Sigmoid colon (tissue), 7 donors: ENCODE results near the gene BRD4. TPM values are rescaled to one million over a fixed set of nuclear protein-coding genes. Genes with fewer than 3 reads are reported as not detected.

Source experiments
- DNase-seq: peaks from one replicate; pipeline ENCODE4 v3.0.0-alpha.2; 2019
- H3K27ac ChIP-seq, 4 donors: fragments of 200-600 bp; sonication (generic); one replicate each; pipeline ENCODE4 v1.5.1; 2016 to 2019; ENCODE audit warnings: mild to moderate bottlenecking in 1 of 4
- H3K27me3 ChIP-seq, 3 donors: fragments of 200-600 bp; sonication (generic); one replicate each; pipeline ENCODE4 v1.5.1; 2019; ENCODE audit warnings: mild to moderate bottlenecking in 1 of 3
- H3K36me3 ChIP-seq, 4 donors: fragments of 200-600 bp; sonication (generic); one replicate each; pipeline ENCODE4 v1.5.1; 2016 to 2019
- H3K4me1 ChIP-seq, 4 donors: fragments of 200-600 bp; sonication (generic); one replicate each; pipeline ENCODE4 v1.5.1; 2017 to 2019
- H3K4me3 ChIP-seq, 4 donors: fragments of 200-600 bp; sonication (generic); one replicate each; pipeline ENCODE4 v1.5.1; 2017 to 2019; ENCODE audit warnings: mild to moderate bottlenecking in 2 of 4, moderate library complexity in 1 of 4
- H3K9me3 ChIP-seq, 4 donors: fragments of 200-600 bp in 3 of 4; sonication (generic) in 3 of 4; one replicate each; pipeline versions ENCODE4 v1.5.1 to v1.6.1; 2013 to 2019
- CTCF ChIP-seq, 4 experiments: fragments of 450-650 bp in 3 of 4; fragments of 200-600 bp in 1 of 4; IDR thresholded peaks; one replicate each; pipeline ENCODE4 v1.5.1; 2016 to 2019; ENCODE audit warnings: antibody characterized with exemption in 4 of 4, mild to moderate bottlenecking in 3 of 4, moderate library complexity in 2 of 4
- EP300 ChIP-seq, 4 donors: sonication (generic); formaldehyde crosslinking; IDR thresholded peaks; one replicate each; pipeline ENCODE4 v1.6.1; 2017; ENCODE audit warnings: antibody characterized with exemption in 4 of 4
- POLR2A ChIP-seq, 2 donors: fragments of 450-650 bp; IDR thresholded peaks; one replicate each; pipeline ENCODE4 v1.6.1; 2016; ENCODE audit warnings: antibody characterized with exemption in 2 of 2, mild to moderate bottlenecking in 2 of 2, moderate library complexity in 2 of 2
- POLR2AphosphoS5 ChIP-seq, 4 donors: sonication (generic); formaldehyde crosslinking; IDR thresholded peaks; one replicate each; pipeline ENCODE4 v1.6.1; 2017; ENCODE audit warnings: antibody characterized with exemption in 4 of 4
- WGBS, 2 donors: extraction: QIAGEN DNeasy Blood & Tissue Kit; methylation state at CpG; one replicate each; pipeline ENCODE4 v1.1.7; 2013; 5-methylcytosine and 5-hydroxymethylcytosine counted together
- intact Hi-C: fragments of 100-400 bp; cut with DNase I; formaldehyde crosslinking; loops from one replicate; pipeline ENCODE4 v1.15.1; 2023
- polyA plus RNA-seq, 3 donors: library from polyadenylated mRNA; stranded (reverse); fragments of 200-250 nt; gene quantifications; one replicate each; pipeline ENCODE4 v1.2.3, GENCODE V29; 2013
- total RNA-seq, 4 donors: library from RNA; depleted of rRNA; stranded (reverse); fragments of >200 nt; gene quantifications; one replicate each; pipeline ENCODE4 v1.1.0, GENCODE V29; 2016
- donor health status: healthy with polysubstance abuse.
- donor health status: Bipolar disorder and iron deficiency.
- donor health status: healthy.

Gene BRD4
- total and polyA plus RNA-seq, 7 donors, result 9.0 to 43.8 (median 20.1) TPM

DNA sequence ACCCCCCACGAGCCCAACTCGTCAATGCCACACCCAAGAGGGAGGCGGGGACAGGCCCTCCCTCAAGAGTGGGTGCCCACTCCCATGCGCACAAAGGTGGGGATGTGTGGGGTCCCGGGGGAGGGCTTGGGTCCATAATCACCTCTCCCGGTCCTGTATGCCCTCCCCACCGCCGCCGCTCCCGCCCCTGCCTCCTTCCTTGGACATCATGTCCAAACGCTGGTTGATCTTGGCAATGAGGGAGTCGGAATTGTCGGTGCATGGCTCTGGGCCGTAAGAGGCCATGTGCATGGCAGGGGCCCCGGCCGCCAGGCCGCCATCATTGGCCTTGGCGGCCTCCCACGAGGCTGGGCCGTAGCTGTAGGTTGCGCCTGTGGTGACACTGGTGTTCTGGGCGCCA lies 41.3 kb upstream of the BRD4 start:
- intact Hi-C loops, result no loop called here
- no peak overlapping the region for H3K4me3 ChIP-seq
- no peaks in the 10 kb centered on the region for H3K9me3 ChIP-seq
- DNase-seq, result no peak
- no peaks in the 10 kb centered on the region for H3K27me3 ChIP-seq
- peaks cover 43 to 55% (median 52%) of the 10 kb centered on the region in 4 donors for H3K36me3 ChIP-seq
- peaks cover 0 to 47% (median 45%) of the 10 kb centered on the region in 4 donors for H3K4me1 ChIP-seq
- 88 to 93% methylated on average over 22 of the region's 22 CpGs for WGBS, 2 donors
- H3K27ac ChIP-seq, result peak overlapping the region in 1 of 4 donors; percentile 22
- TF ChIP-seq POLR2AphosphoS5 (IDR thresholded peaks at IDR 0.05) (no peak), EP300 (IDR thresholded peaks at IDR 0.05) (no peak), POLR2A (IDR thresholded peaks at IDR 0.05) (no peak), CTCF (IDR thresholded peaks at IDR 0.05) (no peak)

GRCh38 chr19:15372891-15373301 lies 40.6 kb upstream of the BRD4 start:
- no peaks in the 10 kb centered on the region for H3K27me3 ChIP-seq
- no peak overlapping the region for H3K4me3 ChIP-seq
- H3K36me3 ChIP-seq, result peaks cover 50 to 63% (median 59%) of the 10 kb centered on the region in 4 donors
- DNase-seq, result no peak
- 96 to 97% methylated on average over 30 of the region's 30 CpGs for WGBS, 2 donors
- H3K27ac ChIP-seq, result no peak overlapping the region
- H3K9me3 ChIP-seq, result no peaks in the 10 kb centered on the region
- intact Hi-C loops, result no loop called here
- peaks cover 0 to 44% (median 42%) of the 10 kb centered on the region in 4 donors for H3K4me1 ChIP-seq
- TF ChIP-seq POLR2AphosphoS5 (IDR thresholded peaks at IDR 0.05), result no peak
- TF ChIP-seq EP300 (IDR thresholded peaks at IDR 0.05), result no peak
- no peak for TF ChIP-seq CTCF (IDR thresholded peaks at IDR 0.05)
- no peak for TF ChIP-seq POLR2A (IDR thresholded peaks at IDR 0.05)

DNA sequence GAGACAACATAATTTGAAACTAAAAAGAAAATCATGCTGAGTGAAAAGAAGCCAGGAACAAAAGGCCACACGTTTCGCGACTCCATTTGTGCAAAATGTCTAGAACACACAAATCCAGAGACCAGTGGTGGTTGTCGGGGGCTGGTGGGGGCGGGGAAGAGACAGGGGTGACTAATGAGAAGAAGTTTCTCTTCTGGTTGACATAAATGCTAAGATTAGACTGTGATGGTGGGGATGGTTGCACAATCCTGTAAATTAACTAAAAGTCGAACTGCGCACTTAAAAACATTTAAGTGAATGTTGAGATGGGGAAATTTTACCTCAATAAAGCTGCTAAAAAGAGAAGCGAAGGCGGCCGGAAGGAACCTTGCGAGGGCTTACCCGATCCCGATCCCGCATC lies 40.1 kb upstream of the BRD4 start:
- H3K9me3 ChIP-seq, result no peaks in the 10 kb centered on the region
- H3K4me3 ChIP-seq, result no peak overlapping the region
- peaks cover 55 to 67% (median 63%) of the 10 kb centered on the region in 4 donors for H3K36me3 ChIP-seq
- no peak overlapping the region for H3K27ac ChIP-seq
- no peak for DNase-seq
- TF ChIP-seq EP300 (IDR thresholded peaks at IDR 0.05), result no peak
- intact Hi-C loops, result no loop called here
- no peaks in the 10 kb centered on the region for H3K27me3 ChIP-seq
- 95 to 96% methylated on average over 14 of the region's 14 CpGs for WGBS, 2 donors
- H3K4me1 ChIP-seq, result peaks cover 0 to 40% (median 37%) of the 10 kb centered on the region in 4 donors

- Histone ChIP-seq H3K4me3 (no peak overlapping the region), H3K27me3 (no peaks in the 10 kb centered on the region), H3K36me3 (peaks cover 55 to 73% (median 69%) of the 10 kb centered on the region in 4 donors), H3K9me3 (no peaks in the 10 kb centered on the region), H3K4me1 (peaks cover 0 to 34% (median 31%) of the 10 kb centered on the region in 4 donors), H3K27ac (no peak overlapping the region)
- 93 to 94% methylated on average over 17 of the region's 17 CpGs for WGBS, 2 donors
- no peak for DNase-seq
- TF ChIP-seq CTCF (IDR thresholded peaks at IDR 0.05), result no peak
- TF ChIP-seq EP300 (IDR thresholded peaks at IDR 0.05), result no peak
- TF ChIP-seq POLR2A (IDR thresholded peaks at IDR 0.05), result no peak
- no peak for TF ChIP-seq POLR2AphosphoS5 (IDR thresholded peaks at IDR 0.05)
- intact Hi-C loops, result no loop called here
These were observed 39.5 kb upstream of the BRD4 start for GRCh38 chr19:15371786-15372380.

- Histone ChIP-seq H3K4me1 (peaks cover 0 to 26% (median 25%) of the 10 kb centered on the region in 4 donors), H3K36me3 (peaks cover 55 to 80% (median 73%) of the 10 kb centered on the region in 4 donors), H3K27ac (no peak overlapping the region), H3K27me3 (no peaks in the 10 kb centered on the region), H3K4me3 (no peak overlapping the region), H3K9me3 (no peaks in the 10 kb centered on the region)
- DNase-seq, result no peak
- intact Hi-C loops, result no loop called here
- TF ChIP-seq EP300 (IDR thresholded peaks at IDR 0.05), result no peak
- no peak for TF ChIP-seq CTCF (IDR thresholded peaks at IDR 0.05)
- no peak for TF ChIP-seq POLR2AphosphoS5 (IDR thresholded peaks at IDR 0.05)
- no peak for TF ChIP-seq POLR2A (IDR thresholded peaks at IDR 0.05)
- 97 to 98% methylated on average over 7 of the region's 7 CpGs for WGBS, 2 donors
These were observed 38.8 kb upstream of the BRD4 start for GRCh38 chr19:15371119-15371518.
